MM.1S (cell line): ENCODE results near the gene SCN2A.

Experiments used
- DNase-seq: peaks from one replicate; pipeline ENCODE4 v3.0.0-alpha.2; 2015
- H2AFZ ChIP-seq: fragments of 300-600 bp; sonication (generic); 2 replicates; pipeline ENCODE4 v1.6.0; 2016; ENCODE audit warnings: antibody characterized with exemption, low read length
- H3F3A ChIP-seq: fragments of 300-600 bp; sonication (generic); 2 replicates; pipeline ENCODE4 v1.6.1; 2016; ENCODE audit warnings: mild to moderate bottlenecking, antibody characterized with exemption, low read length, moderate library complexity, mixed read lengths; ENCODE audit not compliant: insufficient read depth
- H3K27ac ChIP-seq: fragments of 300-600 bp; sonication (generic); 2 replicates; pipeline ENCODE4 v1.5.1; 2016; ENCODE audit warnings: mild to moderate bottlenecking, low read length
- H3K27me3 ChIP-seq: fragments of 300-600 bp; sonication (generic); replicated peaks from 2 replicates; pipeline ENCODE4 v1.6.0; 2016; ENCODE audit warnings: low read length; ENCODE audit not compliant: insufficient read depth
- H3K36me3 ChIP-seq: fragments of 300-600 bp; sonication (generic); replicated peaks from 2 replicates; pipeline ENCODE4 v1.6.1; 2016; ENCODE audit warnings: mild to moderate bottlenecking, low read length, mixed read lengths; ENCODE audit not compliant: insufficient read depth
- H3K4me1 ChIP-seq: fragments of 300-600 bp; sonication (generic); 2 replicates; pipeline ENCODE4 v1.6.1; 2016; ENCODE audit warnings: low read length, mixed read lengths
- H3K4me2 ChIP-seq: fragments of 300-600 bp; sonication (generic); 2 replicates; pipeline ENCODE4 v1.6.0; 2016; ENCODE audit warnings: low read depth, low read length
- H3K4me3 ChIP-seq: fragments of 300-600 bp; sonication (generic); 2 replicates; pipeline ENCODE4 v1.5.1; 2016; ENCODE audit warnings: low read length, mixed read lengths
- H3K79me2 ChIP-seq: fragments of 300-600 bp; sonication (generic); 2 replicates; pipeline ENCODE4 v1.6.1; 2016; ENCODE audit warnings: mixed run types, low read length, mixed read lengths
- H3K9ac ChIP-seq: fragments of 300-600 bp; sonication (generic); 2 replicates; pipeline ENCODE4 v1.6.1; 2016; ENCODE audit warnings: low read length, mixed read lengths
- H3K9me2 ChIP-seq: fragments of 300-600 bp; sonication (generic); replicated peaks from 2 replicates; pipeline ENCODE4 v1.6.1; 2016; ENCODE audit warnings: mild to moderate bottlenecking, low read length, mixed read lengths; ENCODE audit not compliant: insufficient read depth
- H3K9me3 ChIP-seq: fragments of 300-600 bp; sonication (generic); replicated peaks from 2 replicates; pipeline ENCODE4 v1.6.1; 2016; ENCODE audit warnings: mild to moderate bottlenecking, low read length, mixed read lengths; ENCODE audit not compliant: insufficient read depth
- H4K20me1 ChIP-seq: fragments of 300-600 bp; sonication (generic); 2 replicates; pipeline ENCODE4 v1.6.1; 2016; ENCODE audit warnings: mild to moderate bottlenecking, low read length, moderate library complexity, mixed read lengths; ENCODE audit not compliant: insufficient read depth
- EZH2 ChIP-seq: fragments of 300-600 bp; sonication (generic); optimal IDR thresholded peaks from 2 replicates; pipeline ENCODE3; 2017; ENCODE audit warnings: low read depth, mild to moderate bottlenecking, antibody characterized with exemption, low read length, mixed read lengths
- EZH2phosphoT487 ChIP-seq: fragments of 300-600 bp; sonication (generic); IDR thresholded peaks from 2 replicates; pipeline ENCODE4 v1.6.1; 2018; ENCODE audit warnings: antibody characterized with exemption, low read length
- TF ChIP-seq, protein P1 (sequence below): fragments of 300-600 bp; sonication (generic); IDR thresholded peaks from 2 replicates; pipeline ENCODE4 v1.5.1; 2016; ENCODE audit warnings: antibody characterized with exemption, low read length, mixed read lengths

SCN2A gene

DNA sequence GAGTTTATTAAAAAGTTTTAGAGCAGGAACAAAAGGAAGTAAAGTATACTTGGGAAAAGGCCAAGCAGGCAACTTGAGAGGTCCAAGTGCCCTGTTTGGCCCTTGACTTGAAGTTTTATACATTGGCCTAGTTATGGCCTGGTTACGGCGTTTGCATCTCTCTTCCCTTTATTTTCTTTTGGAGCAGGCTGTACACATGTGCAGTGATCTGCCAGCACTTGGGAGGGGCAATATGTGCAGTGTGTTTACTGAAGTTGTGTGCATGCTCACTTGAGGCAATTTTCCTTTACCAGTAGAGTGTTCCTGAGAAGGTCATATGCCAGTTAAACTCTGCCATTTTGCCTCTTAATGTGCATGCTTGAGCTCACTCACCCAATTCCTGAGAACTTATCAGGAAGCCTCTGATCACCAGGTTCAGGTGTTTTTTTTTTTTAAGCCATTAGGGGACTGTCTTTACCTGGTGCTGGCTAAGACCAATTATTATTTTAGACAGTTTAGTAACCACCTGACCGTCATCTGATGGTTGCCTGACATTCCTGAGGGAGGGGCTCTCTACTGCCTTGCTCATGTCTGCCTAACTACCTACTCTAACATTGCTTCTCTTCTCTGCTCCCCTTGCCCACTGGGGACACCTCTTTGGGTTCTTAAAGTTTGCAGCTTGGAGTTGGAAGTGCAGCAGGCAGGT is 48.0 kb downstream of the SCN2A start:
- H3F3A ChIP-seq, result no peaks in the 10 kb centered on the region
- H3K36me3 ChIP-seq, result no peaks in the 10 kb centered on the region
- H3K9me2 ChIP-seq, result no peaks in the 10 kb centered on the region
- no peaks in the 10 kb centered on the region for H3K79me2 ChIP-seq
- H3K4me1 ChIP-seq, result no peaks in the 10 kb centered on the region
- TF ChIP-seq EZH2 (no peak), EZH2phosphoT487 (no peak)
- TF ChIP-seq, protein P1, sequence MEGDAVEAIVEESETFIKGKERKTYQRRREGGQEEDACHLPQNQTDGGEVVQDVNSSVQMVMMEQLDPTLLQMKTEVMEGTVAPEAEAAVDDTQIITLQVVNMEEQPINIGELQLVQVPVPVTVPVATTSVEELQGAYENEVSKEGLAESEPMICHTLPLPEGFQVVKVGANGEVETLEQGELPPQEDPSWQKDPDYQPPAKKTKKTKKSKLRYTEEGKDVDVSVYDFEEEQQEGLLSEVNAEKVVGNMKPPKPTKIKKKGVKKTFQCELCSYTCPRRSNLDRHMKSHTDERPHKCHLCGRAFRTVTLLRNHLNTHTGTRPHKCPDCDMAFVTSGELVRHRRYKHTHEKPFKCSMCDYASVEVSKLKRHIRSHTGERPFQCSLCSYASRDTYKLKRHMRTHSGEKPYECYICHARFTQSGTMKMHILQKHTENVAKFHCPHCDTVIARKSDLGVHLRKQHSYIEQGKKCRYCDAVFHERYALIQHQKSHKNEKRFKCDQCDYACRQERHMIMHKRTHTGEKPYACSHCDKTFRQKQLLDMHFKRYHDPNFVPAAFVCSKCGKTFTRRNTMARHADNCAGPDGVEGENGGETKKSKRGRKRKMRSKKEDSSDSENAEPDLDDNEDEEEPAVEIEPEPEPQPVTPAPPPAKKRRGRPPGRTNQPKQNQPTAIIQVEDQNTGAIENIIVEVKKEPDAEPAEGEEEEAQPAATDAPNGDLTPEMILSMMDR, result no peak
- H3K27ac ChIP-seq, result no peak overlapping the region
- no peak for DNase-seq
- no peaks in the 10 kb centered on the region for H3K9me3 ChIP-seq
- H3K27me3 ChIP-seq, result no peaks in the 10 kb centered on the region
- H3K4me2 ChIP-seq, result no peak overlapping the region
- H3K4me3 ChIP-seq, result no peak overlapping the region
- no peaks in the 10 kb centered on the region for H4K20me1 ChIP-seq
- no peak overlapping the region for H3K9ac ChIP-seq
- no peak overlapping the region for H2AFZ ChIP-seq

DNA sequence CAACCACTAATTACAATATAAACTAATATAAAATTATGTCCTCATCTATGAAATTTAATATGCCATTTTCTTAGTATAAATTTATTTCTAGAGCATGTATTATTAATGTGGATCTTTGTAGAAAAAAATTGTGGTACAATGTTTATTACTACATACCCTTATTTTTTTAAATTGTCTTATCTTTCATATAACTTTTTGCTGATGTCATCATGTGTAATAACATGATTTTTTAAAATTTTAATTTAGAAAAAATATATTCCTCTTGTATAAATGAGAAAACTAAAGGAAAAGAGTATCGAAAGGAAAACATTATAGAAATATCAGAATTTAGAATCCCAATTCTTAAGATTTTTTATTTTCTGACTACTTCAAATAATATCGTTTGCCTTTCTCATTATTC is 49.9 kb downstream of the SCN2A start:
- Histone ChIP-seq H3K79me2 (no peaks in the 10 kb centered on the region), H2AFZ (no peak overlapping the region), H3K27me3 (no peaks in the 10 kb centered on the region), H3K36me3 (no peaks in the 10 kb centered on the region), H3K9ac (no peak overlapping the region), H3F3A (no peaks in the 10 kb centered on the region), H4K20me1 (no peaks in the 10 kb centered on the region), H3K9me3 (no peaks in the 10 kb centered on the region), H3K4me3 (no peak overlapping the region), H3K4me2 (no peak overlapping the region), H3K27ac (no peak overlapping the region), H3K4me1 (no peaks in the 10 kb centered on the region), H3K9me2 (no peaks in the 10 kb centered on the region)
- DNase-seq, result no peak
- TF ChIP-seq, protein P1, result no peak
- no peak for TF ChIP-seq EZH2
- TF ChIP-seq EZH2phosphoT487, result no peak

DNA sequence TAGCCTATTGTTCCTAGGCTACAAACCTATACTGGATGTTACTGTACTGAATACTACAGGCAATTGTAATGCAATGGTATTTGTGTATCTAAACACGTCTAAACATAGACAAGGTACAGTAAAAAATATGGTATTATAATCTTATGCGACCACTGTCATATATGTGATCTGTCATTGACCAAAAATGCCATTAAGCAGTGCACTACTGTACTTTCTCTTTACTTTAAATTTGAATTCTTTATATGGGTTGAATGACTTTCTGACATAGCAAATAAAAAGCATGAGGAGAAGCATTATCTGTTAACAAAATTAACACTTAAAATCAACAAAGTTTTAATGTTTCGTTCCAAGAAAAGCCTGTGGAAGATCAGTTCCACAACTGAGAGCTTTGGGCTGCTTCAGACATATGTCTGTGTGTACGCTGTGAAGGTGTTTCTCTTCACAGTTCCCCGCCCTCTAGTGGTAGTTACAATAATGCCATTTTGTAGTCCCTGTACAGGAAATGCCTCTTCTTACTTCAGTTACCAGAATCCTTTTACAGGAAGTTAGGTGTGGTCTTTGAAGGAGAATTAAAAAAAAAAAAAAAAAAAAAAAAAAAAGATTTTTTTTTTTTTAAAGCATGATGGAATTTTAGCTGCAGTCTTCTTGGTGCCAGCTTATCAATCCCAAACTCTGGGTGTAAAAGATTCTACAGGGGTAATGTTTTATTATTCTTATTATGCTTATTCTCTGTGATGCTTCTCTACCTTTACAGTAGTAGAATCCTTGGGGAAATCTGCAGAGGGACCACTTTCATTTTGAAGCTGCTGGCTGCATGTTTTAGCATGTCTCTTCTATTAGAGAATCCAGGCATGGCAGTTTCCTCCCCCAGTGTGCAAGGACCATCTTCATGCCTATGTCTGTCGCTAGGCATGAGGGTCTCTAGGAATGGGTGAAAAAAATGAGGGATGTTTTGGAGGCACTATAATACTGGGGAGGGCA is 54.5 kb downstream of the SCN2A start:
- TF ChIP-seq, protein P1, result peak; percentile 67
- TF ChIP-seq EZH2 (no peak), EZH2phosphoT487 (no peak)
- H2AFZ ChIP-seq, result peak overlapping the region; percentile 29; the same call in 1 of the 2 replicates
- H3K9me2 ChIP-seq, result no peaks in the 10 kb centered on the region
- no peaks in the 10 kb centered on the region for H3K4me1 ChIP-seq
- H3K4me3 ChIP-seq, result no peak overlapping the region
- H3K9me3 ChIP-seq, result no peaks in the 10 kb centered on the region
- H3K79me2 ChIP-seq, result no peaks in the 10 kb centered on the region
- peak; percentile 91 for DNase-seq
- no peak overlapping the region for H3K27ac ChIP-seq
- H3K4me2 ChIP-seq, result peak overlapping the region; percentile 37; the same call in 1 of the 2 replicates
- H3K9ac ChIP-seq, result no peak overlapping the region
- H3K27me3 ChIP-seq, result no peaks in the 10 kb centered on the region
- H4K20me1 ChIP-seq, result no peaks in the 10 kb centered on the region
- H3K36me3 ChIP-seq, result no peaks in the 10 kb centered on the region
- no peaks in the 10 kb centered on the region for H3F3A ChIP-seq
